H54 (cell line): ENCODE results near the gene SH3RF3.

Source experiments
- DNase-seq: peaks from one replicate; pipeline ENCODE4 v3.0.0; 2011; ENCODE audit warnings: low spot score, mixed read lengths; ENCODE audit not compliant: insufficient read length
- FAIRE-seq: peaks from 3 replicates; lab custom pipeline; 2011; peaks lifted over from hg19 to GRCh38; lab: Jason Lieb, UNC
- POLR2A ChIP-seq: IDR thresholded peaks from 2 replicates; pipeline ENCODE4 v1.6.1; 2011; ENCODE audit warnings: low read depth, mild to moderate bottlenecking, low read length

SH3RF3 gene

DNA sequence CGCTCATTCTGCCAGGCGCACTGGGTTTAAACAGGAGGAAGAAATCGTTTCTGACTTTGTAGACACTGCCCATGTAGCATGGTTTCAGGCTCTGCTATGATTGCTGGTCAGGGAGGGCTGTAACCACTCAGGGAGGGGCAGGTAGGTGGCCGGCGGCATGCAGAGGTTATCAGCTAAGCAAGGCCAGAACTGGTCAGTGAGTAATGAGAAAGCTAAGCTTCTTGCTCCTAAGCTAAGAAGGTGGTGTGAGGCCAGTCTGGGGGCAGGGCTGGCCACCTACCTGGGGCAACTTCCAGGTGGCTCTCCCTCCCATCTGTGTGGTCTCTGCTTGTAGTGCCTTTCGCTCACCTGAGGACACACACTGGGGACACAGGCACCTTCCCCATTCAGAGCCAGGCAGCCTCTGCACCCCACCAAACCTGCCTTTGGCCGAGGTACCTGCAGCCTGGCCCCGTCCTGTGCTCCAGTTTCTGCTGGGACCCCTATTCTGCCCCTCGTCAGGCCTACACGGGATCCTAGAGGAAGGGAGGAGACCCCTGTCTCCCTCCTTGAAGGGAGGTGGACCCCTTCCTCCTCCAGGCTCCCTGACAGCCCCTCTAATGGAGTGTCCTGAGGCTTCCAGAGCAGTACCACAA is 288.8 kb downstream of the SH3RF3 start:
- FAIRE-seq (no peak), DNase-seq (no peak)
- no peak for TF ChIP-seq POLR2A

DNA sequence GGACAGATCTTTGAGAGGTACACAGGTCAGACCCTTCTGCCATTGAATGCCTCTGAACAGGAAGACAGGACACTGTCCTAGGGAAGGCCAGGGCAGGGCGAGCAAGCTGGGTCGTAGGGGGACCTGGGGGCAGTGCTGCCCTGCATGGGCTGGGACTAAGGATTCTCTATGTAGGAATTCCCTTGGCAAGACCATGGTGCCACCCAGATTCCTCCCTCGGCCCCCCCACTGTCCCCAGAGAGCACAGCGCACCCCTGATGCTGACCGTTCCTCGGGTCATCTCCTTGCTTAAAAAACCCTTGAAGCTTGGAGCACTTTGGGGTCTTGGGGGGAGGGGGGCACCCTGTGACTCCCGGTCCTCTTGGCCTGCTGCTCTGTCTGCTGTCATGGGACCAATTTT is 289.7 kb downstream of the SH3RF3 start:
- FAIRE-seq (no peak), DNase-seq (no peak)
- no peak for TF ChIP-seq POLR2A

- TF ChIP-seq POLR2A = no peak
- DNase-seq (no peak), FAIRE-seq (no peak)
Measured at GRCh38 chr2:109419171-109419756, 290.3 kb downstream of the SH3RF3 start.

DNA sequence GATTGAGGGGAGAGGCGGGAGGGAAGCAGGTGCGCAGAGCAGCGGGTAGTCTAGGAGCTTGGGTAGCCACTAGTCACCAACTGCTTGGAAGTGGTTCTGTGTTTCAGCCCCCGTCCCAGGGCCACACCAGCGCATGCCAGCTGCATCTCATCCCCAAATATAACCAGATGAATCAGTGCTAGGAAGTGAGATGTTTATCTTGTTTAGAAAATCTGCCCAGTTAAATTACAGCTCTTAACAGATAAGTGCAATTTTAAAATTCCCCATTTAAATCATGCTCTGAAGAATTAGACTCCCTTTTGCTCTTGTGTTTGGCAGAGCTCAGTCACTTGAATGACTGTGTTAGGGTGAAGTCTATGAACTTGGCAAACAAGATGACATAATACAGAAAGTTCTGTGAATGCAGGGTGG is 291.0 kb downstream of the SH3RF3 start:
- no peak for FAIRE-seq
- no peak for DNase-seq
- TF ChIP-seq POLR2A = no peak

DNA sequence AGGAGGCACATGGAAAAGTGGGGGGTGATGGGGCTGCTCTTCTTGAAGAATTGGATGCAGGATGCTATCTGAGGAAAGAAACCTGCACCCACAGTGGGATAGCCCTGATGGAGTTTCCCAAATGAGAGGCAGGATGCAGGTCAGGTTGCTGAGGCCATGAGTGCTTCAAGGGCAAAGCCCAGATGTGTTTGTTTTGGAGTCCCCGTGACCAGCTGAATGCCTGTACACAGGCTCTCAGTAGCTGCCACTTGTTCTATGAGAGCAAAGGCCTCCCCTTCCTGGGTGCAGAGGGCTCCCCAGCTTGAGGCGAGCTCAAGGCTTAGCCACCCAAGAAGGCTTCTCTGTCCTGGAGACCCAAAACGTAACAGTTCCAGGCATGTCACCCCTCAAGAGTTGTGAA is 292.1 kb downstream of the SH3RF3 start:
- TF ChIP-seq POLR2A = no peak
- FAIRE-seq = no peak
- DNase-seq = no peak

- no peak for FAIRE-seq
- DNase-seq = no peak
- TF ChIP-seq POLR2A = no peak
Measured at GRCh38 chr2:109421642-109422041, 292.6 kb downstream of the SH3RF3 start.

DNA sequence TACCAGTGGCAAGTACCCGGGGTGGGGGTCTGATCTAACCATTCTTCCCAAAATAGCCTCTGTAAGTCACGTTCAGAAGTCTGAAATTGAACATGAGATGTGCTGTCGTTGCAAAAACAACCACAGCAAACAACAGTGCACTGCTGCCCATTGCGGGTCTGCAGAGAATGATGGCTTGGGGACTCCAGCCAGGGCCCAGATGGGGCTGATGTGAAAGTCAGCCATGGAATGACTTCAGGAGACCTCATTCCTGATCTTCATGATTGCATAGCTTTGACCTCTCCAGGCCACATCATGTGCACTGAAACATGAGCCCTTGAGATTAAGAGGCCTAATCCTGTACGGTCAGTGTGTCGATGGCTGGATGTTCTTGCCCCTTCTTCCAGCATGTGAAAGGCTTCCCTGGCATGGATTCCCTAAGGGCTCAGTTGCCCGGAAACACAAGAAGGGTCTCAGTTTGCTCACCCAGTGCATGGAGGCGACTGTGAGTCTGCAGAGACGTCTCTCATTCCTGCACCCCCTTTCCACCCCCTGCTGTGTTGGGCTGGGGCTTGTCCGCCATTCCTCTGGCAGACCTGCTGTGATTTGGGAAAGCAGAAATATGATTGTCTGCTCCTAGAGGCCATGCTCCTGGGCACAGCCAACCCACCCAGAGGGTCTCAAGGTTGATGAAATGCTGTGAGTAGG is 293.2 kb downstream of the SH3RF3 start:
- DNase-seq (no peak), FAIRE-seq (no peak)
- no peak for TF ChIP-seq POLR2A

- TF ChIP-seq POLR2A = no peak
- DNase-seq (no peak), FAIRE-seq (no peak)
Measured at GRCh38 chr2:109422758-109423500, 293.9 kb downstream of the SH3RF3 start.

- TF ChIP-seq POLR2A = no peak
- FAIRE-seq (no peak), DNase-seq (no peak)
Measured at GRCh38 chr2:109423556-109424359, 294.8 kb downstream of the SH3RF3 start.

DNA sequence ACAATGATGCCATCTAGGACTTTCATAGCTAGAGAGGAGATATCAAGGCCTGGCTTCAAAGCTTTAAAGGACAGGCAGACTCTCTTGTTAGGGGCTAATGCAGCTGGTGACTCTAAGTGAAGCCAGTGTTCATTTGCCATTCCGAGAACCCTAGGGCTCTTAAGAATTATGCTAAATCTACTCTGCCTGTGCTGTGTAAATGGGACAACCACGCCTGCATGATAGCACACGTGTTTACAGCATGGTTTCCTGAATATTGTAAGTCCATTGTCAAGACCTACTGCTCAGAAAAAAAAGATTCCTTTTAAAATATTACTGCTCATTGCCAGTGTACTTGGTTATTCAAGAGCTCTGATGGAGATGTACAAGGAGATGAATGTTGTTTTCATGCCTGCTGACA is 296.4 kb downstream of the SH3RF3 start:
- FAIRE-seq = no peak
- DNase-seq = no peak
- no peak for TF ChIP-seq POLR2A

GRCh38 chr2:109427661-109428091 is 298.7 kb downstream of the SH3RF3 start:
- no peak for FAIRE-seq
- DNase-seq = no peak
- TF ChIP-seq POLR2A = no peak

DNA sequence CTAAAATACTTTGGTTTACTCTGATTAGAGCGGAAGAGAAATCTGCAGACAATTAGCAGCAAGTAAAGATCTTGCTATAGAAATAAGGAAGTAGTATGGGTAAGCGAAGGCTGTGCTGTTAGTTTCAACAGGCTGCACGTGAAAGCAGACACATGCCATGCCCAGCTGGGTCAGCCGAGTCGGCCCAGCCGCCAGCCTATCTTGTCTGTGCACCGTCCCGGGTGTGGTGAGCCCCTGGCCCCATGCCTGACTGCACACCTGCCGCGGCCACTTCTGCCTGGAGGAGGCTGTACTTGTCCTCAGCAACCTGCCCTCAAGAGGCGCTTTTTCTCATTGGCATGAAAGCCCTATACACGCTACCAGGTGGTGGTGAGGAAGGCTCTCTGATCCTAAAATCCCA is 299.3 kb downstream of the SH3RF3 start:
- no peak for FAIRE-seq
- TF ChIP-seq POLR2A = no peak
- DNase-seq = no peak

DNA sequence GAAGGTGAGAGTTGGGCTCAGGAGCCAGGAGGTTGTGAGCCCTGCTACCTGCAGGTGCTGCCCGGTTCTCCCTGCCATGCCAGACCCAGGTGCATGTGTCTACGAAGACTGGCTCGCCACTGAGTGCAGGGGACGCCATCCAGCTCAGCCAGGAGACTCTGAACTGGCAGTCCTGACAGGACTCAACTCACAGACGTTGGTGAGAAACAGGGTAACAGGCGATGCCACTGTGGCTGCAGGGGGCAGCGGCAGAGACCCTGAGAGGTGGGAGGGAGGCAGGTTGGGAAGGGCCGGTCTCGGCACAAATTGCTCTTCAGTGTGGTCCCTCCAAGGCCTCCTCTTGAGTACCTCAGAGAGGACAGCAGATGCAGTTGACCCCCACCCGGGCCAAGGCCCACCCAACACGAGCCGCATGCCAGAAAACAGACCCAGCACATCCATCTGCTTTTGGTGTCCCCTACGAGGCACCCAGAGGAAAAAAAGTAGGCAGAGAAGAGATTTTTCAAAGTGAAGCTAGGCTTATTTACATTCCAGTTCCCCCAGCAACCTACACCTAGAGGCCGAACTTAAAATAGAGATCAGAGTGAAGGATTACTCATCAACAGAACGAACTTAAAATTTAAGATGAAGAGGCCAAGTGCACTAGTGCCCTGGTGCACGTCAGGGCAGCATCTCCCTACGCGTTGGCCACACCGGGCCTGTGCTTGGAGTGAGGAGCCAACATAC is 300.0 kb downstream of the SH3RF3 start:
- no peak for TF ChIP-seq POLR2A
- no peak for DNase-seq
- FAIRE-seq = no peak
